NT2/D1 (cell line): ENCODE data around the gene SNX12.
A peak's percentile ranks its signal among the peaks of the same experiment; 100 is the strongest.

ENCODE experiments used
- YY1 ChIP-seq: IDR thresholded peaks from 2 replicates; pipeline ENCODE4 v1.6.1; 2011; ENCODE audit not compliant: insufficient read length, insufficient read depth
- ZNF274 ChIP-seq: IDR thresholded peaks from 2 replicates; pipeline ENCODE4 v1.6.1; 2011; ENCODE audit warnings: mild to moderate bottlenecking, low read depth, low read length

DNA sequence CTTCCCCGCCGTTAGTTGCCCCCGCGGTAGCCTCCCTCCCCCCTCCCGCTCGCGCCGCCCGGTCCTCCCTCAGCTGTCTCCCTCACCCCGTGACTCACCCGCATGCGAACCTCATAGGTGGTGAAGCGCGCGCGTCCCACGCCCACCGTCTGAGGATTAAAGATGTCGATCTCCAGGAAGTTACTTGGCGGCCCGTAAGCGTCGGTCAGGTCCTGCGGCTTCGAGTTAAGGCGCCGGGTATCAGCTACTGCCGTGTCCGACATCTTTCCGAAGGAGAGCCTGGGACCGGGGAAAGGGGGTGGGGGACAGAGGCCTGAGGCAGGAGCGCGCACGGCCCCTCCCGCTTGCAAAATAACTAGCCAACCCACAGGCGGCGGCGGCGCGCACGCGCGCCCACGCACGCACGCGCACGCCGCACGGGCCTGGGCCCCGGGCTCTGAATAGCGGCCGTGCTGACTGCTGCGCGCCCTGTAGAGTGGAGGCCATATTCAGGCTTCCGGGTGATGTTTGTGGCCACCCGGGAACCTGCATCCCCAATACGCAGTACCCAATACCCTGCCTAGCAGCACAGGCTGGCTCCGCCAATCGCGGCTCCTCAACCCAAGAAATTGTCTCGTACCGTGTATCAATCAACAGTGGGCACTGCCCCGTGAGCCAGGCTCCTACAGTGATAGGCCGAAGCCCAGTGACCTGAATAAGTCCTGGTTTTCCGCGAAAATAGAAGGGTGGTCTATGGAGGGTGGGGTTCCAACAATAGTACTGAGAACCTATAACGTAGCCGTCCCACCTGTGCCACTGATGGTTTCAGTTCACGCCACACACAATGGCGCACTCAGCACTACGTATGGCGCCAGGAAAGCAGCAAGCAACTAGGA is at the start of gene SNX12:
- peak; percentile 38 for TF ChIP-seq YY1
- TF ChIP-seq ZNF274: no peak
